IPS-18a (cell line): ENCODE data around the gene DENND1C.

ENCODE experiments used
- H3K27ac ChIP-seq: one replicate; pipeline ENCODE4 v1.5.1; 2013; ENCODE audit warnings: low read length
- H3K27me3 ChIP-seq: one replicate; pipeline ENCODE4 v1.6.1; 2013; ENCODE audit warnings: mild to moderate bottlenecking, low read length; ENCODE audit not compliant: control insufficient read depth, insufficient read depth
- H3K36me3 ChIP-seq: one replicate; pipeline ENCODE4 v1.6.1; 2013; ENCODE audit warnings: low read depth, low read length; ENCODE audit not compliant: control insufficient read depth
- H3K4me1 ChIP-seq: one replicate; pipeline ENCODE4 v1.6.1; 2013; ENCODE audit warnings: low read depth, low read length; ENCODE audit not compliant: control insufficient read depth
- H3K4me3 ChIP-seq: one replicate; pipeline ENCODE4 v1.5.1; 2013; ENCODE audit warnings: low read length
- H3K9ac ChIP-seq: one replicate; pipeline ENCODE4 v1.6.1; 2013; ENCODE audit warnings: mild to moderate bottlenecking, low read length, moderate library complexity
- H3K9me3 ChIP-seq: one replicate; pipeline ENCODE4 v1.6.1; 2013; ENCODE audit warnings: low read depth, low read length; ENCODE audit not compliant: control insufficient read depth

The DENND1C gene

DNA sequence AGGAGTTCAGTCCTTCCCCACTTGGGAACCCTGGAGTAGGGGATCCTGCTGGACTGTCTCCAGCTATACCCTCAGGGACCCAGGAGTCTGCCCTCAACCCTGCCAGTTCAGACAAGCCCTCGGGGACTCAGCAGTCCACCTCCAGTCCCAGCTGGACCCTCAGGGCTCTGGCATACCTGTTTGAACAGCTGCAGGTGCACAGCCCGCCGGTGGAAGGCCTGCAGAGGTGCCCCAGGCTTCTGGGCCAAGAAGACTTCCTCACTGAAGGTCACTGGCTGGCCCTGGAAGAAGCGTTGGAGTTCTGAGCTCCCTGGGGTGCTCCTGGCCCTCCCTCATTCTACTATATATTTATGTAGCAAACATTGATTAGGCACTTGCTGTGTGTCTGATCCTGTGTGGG, 8.9 kb downstream of the DENND1C start:
- Histone ChIP-seq H3K27me3 (peaks cover 21% of the 10 kb centered on the region), H3K9me3 (no peaks in the 10 kb centered on the region), H3K4me3 (no peak overlapping the region), H3K4me1 (peaks cover 3% of the 10 kb centered on the region), H3K36me3 (no peaks in the 10 kb centered on the region), H3K9ac (no peak overlapping the region), H3K27ac (no peak overlapping the region)

GRCh38 chr19:6471076-6471475, 10.5 kb downstream of the DENND1C start:
- Histone ChIP-seq H3K9me3 (no peaks in the 10 kb centered on the region), H3K27ac (no peak overlapping the region), H3K9ac (no peak overlapping the region), H3K27me3 (peaks cover 21% of the 10 kb centered on the region), H3K4me1 (peaks cover 3% of the 10 kb centered on the region), H3K36me3 (no peaks in the 10 kb centered on the region), H3K4me3 (no peak overlapping the region)

DNA sequence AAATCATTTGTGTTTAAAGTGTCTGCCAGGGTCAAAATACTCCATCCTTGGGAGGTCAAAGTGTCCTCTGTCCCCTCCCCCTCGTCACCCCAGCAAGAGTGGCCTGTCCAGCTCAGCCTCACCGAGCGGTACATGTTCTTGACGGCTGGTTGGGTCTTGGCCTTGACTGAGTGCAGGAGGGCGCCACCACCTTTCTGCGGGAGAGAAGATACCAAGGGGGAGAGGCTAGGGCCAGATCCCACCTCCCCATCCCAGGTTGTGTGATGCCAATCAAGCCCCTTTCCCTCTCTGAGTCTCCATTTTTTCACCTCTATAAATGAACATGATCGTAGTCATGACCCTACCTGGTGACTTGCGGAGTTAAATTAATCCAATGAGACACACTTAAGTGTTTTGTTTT, 11.4 kb downstream of the DENND1C start:
- H3K4me3 ChIP-seq = no peak overlapping the region
- no peaks in the 10 kb centered on the region for H3K9me3 ChIP-seq
- no peak overlapping the region for H3K9ac ChIP-seq
- H3K36me3 ChIP-seq = no peaks in the 10 kb centered on the region
- H3K27me3 ChIP-seq = peaks cover 18% of the 10 kb centered on the region
- peaks cover 3% of the 10 kb centered on the region for H3K4me1 ChIP-seq
- no peak overlapping the region for H3K27ac ChIP-seq

DNA sequence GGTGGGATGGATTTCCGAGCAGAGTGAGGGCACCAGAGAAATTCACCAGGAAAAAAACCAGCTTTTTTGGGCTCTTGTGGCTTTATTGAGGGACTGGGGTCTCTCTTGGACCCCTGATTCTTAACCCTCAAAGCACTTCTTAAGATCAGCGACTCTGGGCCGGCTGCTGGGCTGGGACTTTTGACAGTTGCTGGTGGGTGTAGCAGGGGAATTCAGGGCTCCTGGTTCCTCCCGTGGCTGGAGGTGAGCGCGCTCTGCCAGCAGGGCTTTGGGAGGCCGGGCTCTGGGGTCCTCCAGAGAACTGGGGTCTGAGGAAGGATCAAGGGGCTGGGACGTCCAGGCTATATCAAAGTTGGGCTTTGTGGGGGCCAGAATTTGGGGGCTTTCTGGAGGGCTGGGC, 14.2 kb downstream of the DENND1C start:
- peaks cover 3% of the 10 kb centered on the region for H3K4me1 ChIP-seq
- H3K27ac ChIP-seq = no peak overlapping the region
- no peaks in the 10 kb centered on the region for H3K9me3 ChIP-seq
- H3K27me3 ChIP-seq = peaks cover 19% of the 10 kb centered on the region
- H3K36me3 ChIP-seq = no peaks in the 10 kb centered on the region
- no peak overlapping the region for H3K9ac ChIP-seq
- H3K4me3 ChIP-seq = no peak overlapping the region

DNA sequence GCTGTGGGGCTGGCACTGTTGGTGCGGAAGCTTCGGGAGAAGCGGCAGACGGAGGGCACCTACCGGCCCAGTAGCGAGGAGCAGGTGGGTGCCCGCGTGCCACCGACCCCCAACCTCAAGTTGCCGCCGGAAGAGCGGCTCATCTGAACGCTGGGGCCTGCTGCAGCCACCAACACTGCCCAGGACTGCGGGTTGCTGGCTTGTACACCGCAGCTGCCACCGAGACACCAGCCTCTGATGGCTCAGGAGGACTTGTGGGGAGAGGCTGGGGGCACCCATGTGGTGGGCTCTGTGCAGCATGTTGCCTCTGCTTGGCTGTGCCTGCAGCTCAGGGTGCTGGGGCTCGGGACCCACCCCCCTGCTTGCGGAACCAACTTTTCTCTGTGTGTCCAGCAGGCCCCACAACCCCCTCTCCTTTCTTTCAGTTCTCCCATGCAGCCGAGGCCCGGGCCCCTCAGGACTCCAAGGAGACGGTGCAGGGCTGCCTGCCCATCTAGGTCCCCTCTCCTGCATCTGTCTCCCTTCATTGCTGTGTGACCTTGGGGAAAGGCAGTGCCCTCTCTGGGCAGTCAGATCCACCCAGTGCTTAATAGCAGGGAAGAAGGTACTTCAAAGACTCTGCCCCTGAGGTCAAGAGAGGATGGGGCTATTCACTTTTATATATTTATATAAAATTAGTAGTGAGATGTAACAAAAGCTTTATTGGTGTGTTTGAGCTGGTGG, 14.9 kb downstream of the DENND1C start:
- H3K27ac ChIP-seq = no peak overlapping the region
- no peak overlapping the region for H3K4me3 ChIP-seq
- H3K9me3 ChIP-seq = no peaks in the 10 kb centered on the region
- H3K36me3 ChIP-seq = no peaks in the 10 kb centered on the region
- no peak overlapping the region for H3K9ac ChIP-seq
- peaks cover 3% of the 10 kb centered on the region for H3K4me1 ChIP-seq
- peaks cover 24% of the 10 kb centered on the region for H3K27me3 ChIP-seq

DNA sequence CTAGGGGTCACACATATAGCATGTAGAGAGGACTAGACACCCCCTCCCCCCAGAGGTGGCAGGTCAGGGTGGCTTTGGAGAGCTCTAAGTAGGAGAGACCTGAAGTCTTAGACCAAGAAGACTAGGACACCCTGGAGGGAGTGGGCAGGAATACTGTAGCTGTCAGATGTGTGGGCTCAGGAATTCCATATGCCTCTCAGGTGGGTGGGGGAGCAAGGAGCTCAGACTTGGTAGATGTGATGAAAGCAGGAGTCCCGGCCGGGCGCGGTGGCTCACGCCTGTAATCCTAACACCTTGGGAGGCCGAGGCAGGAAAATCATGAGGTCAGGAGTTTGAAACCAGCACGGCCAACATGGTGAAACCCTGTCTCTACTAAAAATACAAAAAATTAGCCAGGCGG, 15.9 kb downstream of the DENND1C start:
- no peak overlapping the region for H3K27ac ChIP-seq
- H3K4me3 ChIP-seq = no peak overlapping the region
- peaks cover 24% of the 10 kb centered on the region for H3K27me3 ChIP-seq
- no peaks in the 10 kb centered on the region for H3K9me3 ChIP-seq
- no peaks in the 10 kb centered on the region for H3K36me3 ChIP-seq
- no peak overlapping the region for H3K9ac ChIP-seq
- no peaks in the 10 kb centered on the region for H3K4me1 ChIP-seq

DNA sequence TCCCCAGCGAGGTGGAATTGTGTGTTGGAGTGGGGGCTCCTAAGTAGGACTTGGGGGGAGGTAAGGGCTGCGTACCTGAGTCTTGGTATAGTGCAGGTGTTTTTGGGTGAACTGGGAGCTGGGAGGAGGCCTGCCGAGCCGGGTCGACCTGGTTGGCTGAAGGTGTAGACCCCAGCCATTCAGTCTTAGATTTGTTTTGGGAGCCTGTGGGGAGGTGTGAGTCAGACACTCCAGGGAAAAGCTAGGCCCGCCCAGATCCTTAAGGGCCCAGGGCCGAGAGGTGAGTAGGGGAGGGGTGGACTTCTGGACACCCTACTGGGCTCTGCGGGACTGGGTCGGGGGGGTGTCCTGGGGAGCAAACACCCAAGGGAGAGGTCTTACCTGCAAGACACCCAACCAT, 16.6 kb downstream of the DENND1C start:
- Histone ChIP-seq H3K9ac (peak overlapping the region; percentile 36), H3K27me3 (peaks cover 24% of the 10 kb centered on the region), H3K4me1 (no peaks in the 10 kb centered on the region), H3K36me3 (no peaks in the 10 kb centered on the region), H3K4me3 (peak overlapping the region; percentile 76), H3K27ac (no peak overlapping the region), H3K9me3 (no peaks in the 10 kb centered on the region)

GRCh38 chr19:6464070-6464873, 17.3 kb downstream of the DENND1C start, which contains the start of gene CRB3:
Gene CRB3, plus strand, starts transcription at chr19:6464271. Its CDS starts 431 bp downstream, at chr19:6464702.
- H3K27ac ChIP-seq = no peak within 1 kb of the TSS

GRCh38 chr19:6460099-6460884, 21.3 kb downstream of the DENND1C start:
- H3K27ac ChIP-seq = no peak overlapping the region
- H3K27me3 ChIP-seq = peaks cover 20% of the 10 kb centered on the region
- H3K36me3 ChIP-seq = no peaks in the 10 kb centered on the region
- no peaks in the 10 kb centered on the region for H3K9me3 ChIP-seq
- peak overlapping the region; percentile 74 for H3K4me3 ChIP-seq
- no peaks in the 10 kb centered on the region for H3K4me1 ChIP-seq
- peak overlapping the region; percentile 38 for H3K9ac ChIP-seq

More at GRCh38 chr19:6464070-6464873, 17.3 kb downstream of the DENND1C start, which contains the start of gene CRB3:
- Histone ChIP-seq H3K4me3 (peak within 1 kb of the TSS; percentile 76), H3K4me1 (no peaks in the 10 kb centered on the region), H3K27me3 (peaks cover 24% of the 10 kb centered on the region), H3K9me3 (no peaks in the 10 kb centered on the region), H3K9ac (peak within 1 kb of the TSS; percentile 36), H3K36me3 (no peaks in the 10 kb centered on the region)

- no peaks in the 10 kb centered on the region for H3K9me3 ChIP-seq
Measured at GRCh38 chr19:6459262-6460098, 22.1 kb downstream of the DENND1C start, which contains the start of gene SLC25A23. Gene SLC25A23, minus strand, starts transcription at chr19:6459792. Its CDS starts 164 bp downstream, at chr19:6459628.

More at GRCh38 chr19:6459262-6460098, 22.1 kb downstream of the DENND1C start, which contains the start of gene SLC25A23:
- Histone ChIP-seq H3K9ac (peak within 1 kb of the TSS; percentile 38), H3K27me3 (peaks cover 11% of the 10 kb centered on the region), H3K36me3 (no peaks in the 10 kb centered on the region), H3K4me3 (peak within 1 kb of the TSS; percentile 74), H3K4me1 (no peaks in the 10 kb centered on the region), H3K27ac (no peak within 1 kb of the TSS)
